Fibroblast of peridontal ligament (primary cell): Measurements from ENCODE around the gene RAB11FIP5.
"Not testable (repeated sequence)": the region's sequence is repeated elsewhere in the genome, so short reads cannot be mapped to it uniquely, and the experiment has no call there.

Source experiments
- DNase-seq: peaks from one replicate; pipeline ENCODE4 v3.0.0-alpha.2; 2010; ENCODE audit errors: extremely low read depth

Gene RAB11FIP5, protein sequence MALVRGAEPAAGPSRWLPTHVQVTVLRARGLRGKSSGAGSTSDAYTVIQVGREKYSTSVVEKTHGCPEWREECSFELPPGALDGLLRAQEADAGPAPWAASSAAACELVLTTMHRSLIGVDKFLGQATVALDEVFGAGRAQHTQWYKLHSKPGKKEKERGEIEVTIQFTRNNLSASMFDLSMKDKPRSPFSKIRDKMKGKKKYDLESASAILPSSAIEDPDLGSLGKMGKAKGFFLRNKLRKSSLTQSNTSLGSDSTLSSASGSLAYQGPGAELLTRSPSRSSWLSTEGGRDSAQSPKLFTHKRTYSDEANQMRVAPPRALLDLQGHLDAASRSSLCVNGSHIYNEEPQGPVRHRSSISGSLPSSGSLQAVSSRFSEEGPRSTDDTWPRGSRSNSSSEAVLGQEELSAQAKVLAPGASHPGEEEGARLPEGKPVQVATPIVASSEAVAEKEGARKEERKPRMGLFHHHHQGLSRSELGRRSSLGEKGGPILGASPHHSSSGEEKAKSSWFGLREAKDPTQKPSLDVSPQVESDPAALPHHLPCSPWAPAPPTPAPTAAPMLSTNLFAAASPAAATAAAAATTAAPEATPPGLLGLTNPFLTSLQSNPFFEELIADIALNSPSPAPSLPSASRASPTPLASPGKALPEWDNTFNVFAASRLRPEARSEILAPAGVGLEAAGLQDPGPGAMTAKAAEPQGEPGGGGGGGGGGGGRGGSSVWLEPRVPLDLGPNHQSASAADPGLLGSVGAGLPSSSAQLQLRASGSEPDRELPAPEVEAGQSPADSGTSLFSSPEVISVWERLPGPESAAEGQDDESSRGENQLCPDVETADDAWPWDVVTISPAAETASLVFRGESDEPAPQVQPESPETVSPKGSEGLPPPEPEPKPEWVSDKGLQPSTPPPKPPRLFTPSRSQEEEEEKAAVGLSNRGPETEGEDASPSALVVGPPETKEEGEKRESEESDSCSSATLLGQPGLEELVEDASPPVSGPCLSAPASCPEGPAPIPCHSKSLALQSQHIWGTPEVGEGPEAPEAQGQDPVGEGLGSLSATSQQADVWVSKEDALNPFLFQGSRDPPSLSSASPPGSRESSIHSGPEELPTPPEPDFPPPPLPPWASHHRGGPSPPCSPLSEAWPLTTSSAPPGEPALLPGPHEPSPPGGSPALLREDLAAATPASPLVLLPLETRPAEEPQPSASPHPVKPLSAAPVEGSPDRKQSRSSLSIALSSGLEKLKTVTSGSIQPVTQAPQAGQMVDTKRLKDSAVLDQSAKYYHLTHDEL (N-terminal part only)

GRCh38 chr2:73112913-73113854, at the start of gene RAB11FIP5:
Gene RAB11FIP5, minus strand, starts transcription at chr2:73112948. Its CDS starts 171 bp downstream, at chr2:73112777.
- DNase-seq = peak; percentile 76

DNA sequence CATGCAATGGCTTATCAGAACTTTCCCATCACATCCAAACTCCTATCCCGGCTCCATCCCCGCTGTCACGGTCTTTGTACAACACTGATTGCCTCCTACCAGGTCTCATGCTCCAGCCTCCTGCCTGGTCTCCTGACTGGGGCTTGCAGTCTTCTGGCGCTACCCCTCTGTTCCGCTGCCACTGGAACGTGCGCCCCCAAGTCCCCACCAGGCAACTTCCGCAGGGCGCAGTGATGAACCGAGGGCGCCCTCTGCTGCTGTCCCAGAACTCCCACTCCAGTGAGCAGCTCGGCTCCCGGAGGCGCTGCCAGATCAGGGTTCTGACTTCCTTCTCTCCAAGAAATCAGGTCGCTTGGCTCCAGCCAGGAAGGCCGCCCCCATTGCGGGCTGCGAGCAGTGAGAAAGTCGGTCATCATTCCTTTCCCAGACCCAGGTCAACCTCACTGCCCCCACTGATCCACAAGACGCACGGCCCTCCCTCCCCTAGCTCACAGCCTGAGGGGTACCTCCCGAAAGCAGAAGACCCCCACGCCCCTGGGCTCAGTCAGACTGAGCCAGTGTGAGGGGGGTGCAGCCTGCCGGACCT, 43.9 kb upstream of the RAB11FIP5 start:
- peak; percentile 58 for DNase-seq

DNA sequence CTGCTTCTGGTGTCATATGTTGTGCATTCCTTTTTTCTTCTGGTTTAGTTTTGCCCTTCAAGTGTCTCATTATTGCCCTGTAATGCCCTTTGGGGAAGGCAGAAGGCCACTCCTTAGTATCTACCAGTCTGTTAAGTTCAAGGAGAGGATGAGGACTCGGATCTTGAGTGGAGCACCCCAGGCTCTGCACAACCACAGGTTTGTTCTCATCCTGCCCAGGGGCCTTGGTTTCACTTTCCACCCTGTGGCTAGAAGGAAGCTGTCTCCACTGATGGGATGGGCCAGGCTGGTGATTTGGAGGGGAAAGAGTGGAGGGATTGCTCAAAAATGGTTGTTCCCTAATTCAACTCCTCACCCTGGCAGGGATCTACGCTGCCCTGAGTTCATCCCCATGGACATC, 30.2 kb upstream of the RAB11FIP5 start:
- DNase-seq = no peak

- DNase-seq = no peak
Measured at GRCh38 chr2:73141896-73142295, 29.1 kb upstream of the RAB11FIP5 start.

DNA sequence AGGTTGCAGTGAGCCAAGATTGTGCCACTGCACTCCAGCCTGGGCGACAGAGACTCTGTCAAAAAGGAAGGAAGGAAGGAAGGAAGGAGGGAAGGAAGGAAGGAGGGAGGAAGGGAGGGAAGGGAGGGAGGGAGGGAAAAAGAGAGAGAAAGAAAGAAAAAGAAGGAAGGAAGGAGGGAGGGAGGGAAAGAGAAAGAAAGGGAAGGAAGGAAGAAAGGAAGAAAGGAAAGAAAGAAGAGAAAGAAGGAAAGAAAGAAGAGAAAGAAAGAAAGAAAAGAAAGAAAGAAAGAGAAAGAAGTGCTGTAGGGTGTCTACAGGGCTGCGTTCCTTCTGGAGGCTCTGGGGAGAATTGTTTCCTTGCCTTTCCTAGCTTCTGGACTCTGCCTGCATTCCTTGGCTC, 22.5 kb upstream of the RAB11FIP5 start:
- no peak for DNase-seq

DNA sequence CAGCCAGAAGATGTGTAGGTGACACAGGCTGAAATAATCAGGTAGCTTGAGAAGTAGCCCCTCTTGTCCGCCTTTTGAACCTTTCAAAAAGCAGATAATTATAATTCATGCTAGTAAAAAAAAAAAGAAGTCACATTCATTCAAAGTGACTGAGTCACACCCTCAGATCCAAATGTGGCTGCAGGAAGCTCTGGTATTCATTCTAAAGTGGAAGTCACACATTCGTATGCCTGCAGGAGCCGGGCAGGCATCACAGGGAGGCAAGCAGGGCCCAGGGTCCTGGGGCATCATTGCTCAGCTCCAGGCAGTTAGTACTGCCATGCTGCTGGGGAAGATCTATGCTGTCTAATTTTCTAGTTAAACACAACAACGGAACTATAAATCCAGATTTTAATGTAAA, 21.7 kb upstream of the RAB11FIP5 start:
- DNase-seq = no peak

DNA sequence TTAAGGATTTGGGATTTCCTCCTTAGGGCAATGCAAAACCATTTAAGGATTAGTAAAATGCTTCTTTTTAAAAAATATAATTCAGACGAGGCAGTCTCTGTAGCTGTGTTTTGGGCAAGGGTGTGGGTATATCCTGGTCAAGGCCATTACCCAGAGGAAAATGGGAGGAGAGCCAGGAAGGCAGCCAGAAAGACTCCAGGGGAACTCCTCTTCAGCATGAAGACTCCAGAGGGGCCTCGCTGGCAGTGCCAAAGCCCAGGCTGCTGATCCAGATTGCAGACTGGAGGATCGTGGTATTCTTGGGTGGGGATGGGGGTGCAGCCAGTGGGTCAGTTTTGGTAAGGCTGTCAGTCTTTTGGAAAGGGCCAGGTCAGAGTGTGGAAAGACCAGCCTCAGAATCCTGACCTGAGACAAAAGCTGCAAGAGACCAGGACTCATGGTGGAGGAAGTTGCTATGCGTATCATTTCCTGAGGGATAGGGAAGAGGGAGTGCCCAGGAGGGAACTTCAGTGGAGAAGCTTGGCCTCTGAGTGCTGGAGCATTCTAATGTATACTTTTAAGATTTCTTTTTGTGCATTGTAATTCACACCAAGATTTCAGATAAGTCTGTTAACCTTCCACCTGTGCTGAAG, 20.9 kb upstream of the RAB11FIP5 start:
- no peak for DNase-seq

DNA sequence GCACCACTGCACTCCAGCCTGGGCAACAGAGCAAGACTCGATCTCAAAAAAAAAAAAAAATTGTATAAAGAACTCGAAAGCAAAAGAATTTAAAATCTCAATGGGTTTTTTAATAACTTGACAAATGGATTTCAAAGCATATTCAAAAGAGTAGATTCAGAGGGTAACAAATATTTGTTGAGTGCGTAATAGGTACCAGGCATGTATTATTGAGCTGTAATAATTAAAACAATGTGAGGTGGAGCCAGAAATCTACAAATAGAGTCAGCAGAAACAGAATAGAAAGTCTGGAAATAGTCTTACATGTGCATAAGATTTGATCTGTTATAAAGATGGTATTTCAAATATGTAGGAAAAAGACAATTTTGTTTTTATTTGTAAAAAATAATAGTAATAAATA, 19.1 kb upstream of the RAB11FIP5 start:
- DNase-seq = no peak

GRCh38 chr2:73130790-73131189, 18.0 kb upstream of the RAB11FIP5 start:
- DNase-seq = no peak

DNA sequence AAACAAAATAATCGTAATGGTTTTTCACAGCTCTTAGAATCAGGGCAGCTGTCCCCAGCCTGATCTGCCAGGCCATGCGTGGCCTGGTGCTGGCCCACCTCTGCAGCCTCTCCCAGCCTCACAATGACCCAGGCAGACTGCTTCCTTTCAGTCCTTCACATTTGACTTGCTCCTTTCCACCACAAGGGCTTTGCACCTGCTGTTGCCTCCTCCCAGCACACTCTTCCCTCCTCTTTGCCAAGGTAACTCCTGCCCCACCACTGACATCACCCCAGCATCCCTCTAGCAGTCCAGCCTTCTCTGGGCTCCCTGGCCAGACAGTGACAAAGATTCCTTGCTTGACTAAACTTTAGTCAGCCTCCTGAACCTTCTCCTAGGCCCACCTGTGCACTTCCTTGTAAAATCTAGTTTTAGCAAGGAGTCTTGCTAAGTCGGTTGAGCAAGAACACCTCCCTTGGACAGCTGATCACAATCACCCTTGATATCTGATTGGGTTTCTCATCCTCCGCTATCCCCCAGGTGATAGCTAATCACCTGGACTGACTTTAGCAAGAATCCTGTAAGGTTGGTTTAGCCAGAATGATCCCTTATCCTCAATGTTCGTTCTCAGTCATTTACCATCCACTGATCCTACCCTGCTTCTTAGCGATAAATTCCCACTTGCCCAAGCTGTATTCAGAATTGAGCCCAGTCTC, 16.2 kb upstream of the RAB11FIP5 start:
- DNase-seq = no peak

DNA sequence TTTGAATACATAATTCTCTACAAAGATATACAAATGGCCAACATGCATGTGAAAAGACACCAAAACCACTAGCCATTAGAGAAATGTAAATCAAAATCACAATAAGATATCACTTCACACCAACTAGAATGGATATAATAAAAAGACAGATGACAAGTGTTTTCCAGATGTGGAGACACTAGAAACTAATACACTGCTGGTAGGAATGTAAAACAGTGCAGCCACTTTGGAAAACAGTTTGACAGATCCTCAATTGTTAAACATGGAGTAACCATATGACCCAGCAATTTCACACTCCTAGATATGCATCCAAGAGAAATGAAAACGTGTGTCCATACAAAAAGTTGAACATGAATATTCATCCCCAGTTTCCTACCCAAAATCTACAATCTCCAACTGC, 9.8 kb upstream of the RAB11FIP5 start:
- DNase-seq = no peak

DNA sequence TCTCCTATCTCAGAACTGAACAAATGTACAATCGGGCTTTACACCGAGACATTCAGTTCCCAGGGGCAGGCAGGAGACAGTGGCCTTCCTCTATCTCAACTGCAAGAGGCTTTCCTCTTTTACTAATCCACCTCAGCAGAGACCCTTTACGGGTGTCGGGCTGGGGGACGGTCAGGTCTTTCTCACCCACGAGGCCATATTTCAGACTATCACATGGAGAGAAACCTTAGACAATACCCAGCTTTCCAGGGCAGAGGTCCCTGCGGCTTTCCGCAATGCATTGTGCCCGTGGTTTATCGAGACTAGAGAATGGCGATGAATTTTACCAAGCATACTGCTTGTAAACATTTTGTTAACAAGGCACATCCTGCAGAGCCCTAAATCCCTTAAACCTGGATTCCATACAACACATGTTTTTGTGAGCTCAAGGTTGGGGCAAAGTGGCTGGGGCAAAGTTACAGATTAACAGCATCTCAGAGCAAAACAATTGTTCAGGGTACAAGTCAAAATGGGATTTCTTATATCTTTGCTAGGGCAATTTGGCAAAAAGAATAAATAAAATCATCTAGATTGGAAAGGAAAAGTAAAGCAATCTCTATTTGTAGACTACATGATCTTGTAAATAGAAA, 7.0 kb upstream of the RAB11FIP5 start:
- DNase-seq = not testable (repeated sequence)

DNA sequence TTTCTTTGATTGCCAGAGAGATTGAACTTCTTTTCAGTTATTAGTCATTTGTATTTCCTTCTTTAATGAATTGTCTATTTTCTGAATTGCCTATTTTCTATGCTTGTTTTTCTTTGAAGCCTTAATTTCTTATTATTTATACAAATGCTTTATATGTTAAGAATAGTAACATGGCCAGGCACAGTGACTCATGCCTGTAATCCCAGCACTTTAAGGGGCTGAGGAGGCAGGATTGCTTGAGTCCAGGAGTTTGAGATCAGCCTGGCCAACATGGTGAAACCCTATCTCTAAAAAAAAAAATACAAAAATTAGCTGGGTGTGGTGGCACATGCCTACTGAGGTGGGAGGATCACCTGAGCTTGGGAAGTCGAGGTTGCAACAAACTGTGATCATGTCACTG, 4.7 kb upstream of the RAB11FIP5 start:
- peak; percentile 43 for DNase-seq

DNA sequence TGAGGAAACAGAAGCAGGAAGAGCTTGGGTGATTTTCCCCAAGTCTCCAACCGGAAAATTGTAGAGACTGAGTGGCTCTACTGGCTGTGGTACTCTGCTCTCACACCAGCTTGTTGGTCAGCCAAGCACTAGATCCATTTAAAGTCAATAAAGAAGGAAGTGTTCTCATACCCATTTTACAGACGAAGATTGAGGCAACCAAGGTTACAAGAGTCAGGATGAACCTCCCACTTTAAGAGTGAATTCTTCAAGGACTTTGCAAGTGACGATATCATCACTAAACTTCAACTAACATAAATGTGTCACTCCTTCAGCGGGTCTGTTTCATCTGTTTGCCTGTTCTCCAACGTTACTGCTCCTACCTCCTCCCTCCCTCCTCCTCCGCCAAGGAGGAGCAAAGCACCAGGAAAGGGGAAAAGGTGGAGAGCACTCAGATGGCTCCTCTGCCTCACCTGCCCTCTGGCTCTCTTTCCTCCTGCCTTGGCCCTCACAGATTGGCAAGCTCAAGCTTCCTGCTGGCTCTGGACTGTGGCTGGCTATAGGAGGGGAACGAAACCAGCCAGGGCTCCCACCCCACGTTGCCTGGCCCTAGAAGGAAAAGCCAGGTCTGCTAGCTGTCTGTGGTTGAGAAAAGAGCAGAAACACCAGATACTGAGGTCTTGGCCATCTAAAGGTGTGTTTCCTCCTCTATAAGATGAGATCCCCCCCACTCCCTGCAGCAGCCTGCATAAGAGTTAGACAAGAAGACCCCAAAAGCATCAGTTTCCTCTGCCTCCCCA, 3.6 kb upstream of the RAB11FIP5 start:
- no peak for DNase-seq

DNA sequence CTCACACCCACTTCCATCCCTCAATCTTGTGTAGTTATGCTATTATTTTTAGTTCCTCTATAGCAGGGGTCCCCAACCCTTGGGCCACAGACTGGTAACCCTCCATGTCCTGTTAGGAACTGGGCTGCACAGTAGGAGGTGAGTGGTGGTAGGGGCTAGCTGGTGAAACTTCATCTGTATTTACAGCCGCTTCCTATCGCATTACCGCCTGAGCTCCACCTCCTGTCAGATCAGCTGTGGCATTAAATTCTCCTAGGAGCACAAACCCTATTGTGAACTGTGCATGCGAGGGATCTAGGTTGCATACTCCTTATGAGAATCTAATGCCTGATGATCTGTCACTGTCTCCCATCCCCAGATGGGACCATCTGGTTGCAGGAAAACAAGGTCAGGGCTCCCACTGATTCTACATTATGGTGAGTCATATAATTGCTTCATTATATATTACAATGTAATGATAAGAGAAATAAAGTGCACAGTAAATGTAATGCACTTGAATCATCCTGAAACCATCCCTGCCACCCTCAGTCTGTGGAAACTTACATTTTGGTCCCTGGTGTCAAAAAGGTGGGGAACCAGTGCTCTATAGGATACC, 1.6 kb upstream of the RAB11FIP5 start:
- no peak for DNase-seq

DNA sequence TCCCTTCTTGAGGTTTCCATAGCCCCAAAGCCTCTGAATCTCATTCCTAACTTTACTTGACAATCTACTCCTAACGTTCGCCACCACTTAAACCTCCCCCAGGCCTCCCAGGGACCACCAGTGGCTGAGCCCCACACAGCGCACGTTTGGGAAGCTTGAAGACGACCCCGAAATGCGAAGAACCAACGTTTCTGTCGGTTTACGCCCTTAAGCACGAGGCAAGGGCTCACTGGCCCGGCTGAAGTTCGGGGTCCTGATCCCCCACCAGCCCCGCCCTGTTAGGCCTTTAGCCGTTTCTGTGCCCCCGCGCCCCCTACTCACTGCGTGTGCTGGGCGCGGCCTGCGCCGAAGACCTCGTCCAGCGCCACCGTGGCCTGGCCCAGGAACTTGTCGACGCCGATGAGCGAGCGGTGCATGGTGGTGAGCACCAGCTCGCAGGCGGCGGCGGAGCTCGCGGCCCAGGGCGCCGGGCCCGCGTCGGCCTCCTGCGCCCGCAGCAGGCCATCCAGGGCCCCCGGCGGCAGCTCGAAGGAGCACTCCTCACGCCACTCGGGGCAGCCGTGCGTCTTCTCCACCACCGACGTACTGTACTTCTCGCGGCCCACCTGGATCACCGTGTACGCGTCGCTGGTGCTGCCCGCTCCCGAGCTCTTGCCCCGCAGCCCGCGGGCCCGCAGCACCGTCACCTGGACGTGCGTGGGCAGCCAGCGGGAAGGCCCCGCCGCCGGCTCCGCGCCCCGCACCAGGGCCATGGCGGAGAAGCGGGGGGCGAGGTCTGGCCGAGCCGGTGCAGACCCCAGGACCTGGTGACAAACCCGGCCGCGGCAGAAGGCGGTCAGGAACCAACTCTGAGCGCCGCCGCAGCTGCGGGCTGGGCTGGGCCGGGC, 479 bp downstream of the RAB11FIP5 start:
- peak; percentile 32 for DNase-seq
